ENCODE data around the gene CPSF7.

CPSF7 gene

DNA sequence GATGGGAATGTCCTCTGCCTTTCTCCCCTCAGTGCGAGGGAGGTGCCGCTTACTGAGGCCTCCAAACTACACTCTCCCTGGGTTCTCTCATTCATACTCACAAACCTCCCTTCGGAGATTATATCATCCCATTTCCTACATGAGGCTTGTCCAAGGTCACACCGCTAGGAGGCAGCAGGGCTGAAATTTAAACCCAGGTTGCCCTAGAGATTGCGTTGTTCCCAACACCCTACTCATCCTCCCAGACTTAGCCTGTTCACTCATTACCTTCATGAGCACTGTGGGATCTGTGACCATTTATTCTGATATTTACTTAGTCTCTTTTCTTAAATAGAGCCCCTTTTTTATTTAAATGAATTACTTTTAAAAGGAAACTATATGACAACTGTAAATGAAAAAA, 31.2 kb upstream of the CPSF7 start:
- Histone ChIP-seq H3K27ac (no peak overlapping the region), H3K4me3 (ENCODE audit: low read depth, low read length) (no peak overlapping the region), H3K36me3 (replicated peaks) (no peaks in the 10 kb centered on the region), H3K27me3 (replicated peaks) (no peaks in the 10 kb centered on the region)
- no peak for DNase-seq
- TF ChIP-seq, protein P1, sequence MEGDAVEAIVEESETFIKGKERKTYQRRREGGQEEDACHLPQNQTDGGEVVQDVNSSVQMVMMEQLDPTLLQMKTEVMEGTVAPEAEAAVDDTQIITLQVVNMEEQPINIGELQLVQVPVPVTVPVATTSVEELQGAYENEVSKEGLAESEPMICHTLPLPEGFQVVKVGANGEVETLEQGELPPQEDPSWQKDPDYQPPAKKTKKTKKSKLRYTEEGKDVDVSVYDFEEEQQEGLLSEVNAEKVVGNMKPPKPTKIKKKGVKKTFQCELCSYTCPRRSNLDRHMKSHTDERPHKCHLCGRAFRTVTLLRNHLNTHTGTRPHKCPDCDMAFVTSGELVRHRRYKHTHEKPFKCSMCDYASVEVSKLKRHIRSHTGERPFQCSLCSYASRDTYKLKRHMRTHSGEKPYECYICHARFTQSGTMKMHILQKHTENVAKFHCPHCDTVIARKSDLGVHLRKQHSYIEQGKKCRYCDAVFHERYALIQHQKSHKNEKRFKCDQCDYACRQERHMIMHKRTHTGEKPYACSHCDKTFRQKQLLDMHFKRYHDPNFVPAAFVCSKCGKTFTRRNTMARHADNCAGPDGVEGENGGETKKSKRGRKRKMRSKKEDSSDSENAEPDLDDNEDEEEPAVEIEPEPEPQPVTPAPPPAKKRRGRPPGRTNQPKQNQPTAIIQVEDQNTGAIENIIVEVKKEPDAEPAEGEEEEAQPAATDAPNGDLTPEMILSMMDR (IDR thresholded peaks at IDR 0.05; ENCODE audit: low read depth, low read length, missing control alignments): peak; percentile 17
- in situ Hi-C loops (cut with HindIII; ENCODE audit: low pct_ligation_motif_present, low sequenced_read_pairs): no loop called here

DNA sequence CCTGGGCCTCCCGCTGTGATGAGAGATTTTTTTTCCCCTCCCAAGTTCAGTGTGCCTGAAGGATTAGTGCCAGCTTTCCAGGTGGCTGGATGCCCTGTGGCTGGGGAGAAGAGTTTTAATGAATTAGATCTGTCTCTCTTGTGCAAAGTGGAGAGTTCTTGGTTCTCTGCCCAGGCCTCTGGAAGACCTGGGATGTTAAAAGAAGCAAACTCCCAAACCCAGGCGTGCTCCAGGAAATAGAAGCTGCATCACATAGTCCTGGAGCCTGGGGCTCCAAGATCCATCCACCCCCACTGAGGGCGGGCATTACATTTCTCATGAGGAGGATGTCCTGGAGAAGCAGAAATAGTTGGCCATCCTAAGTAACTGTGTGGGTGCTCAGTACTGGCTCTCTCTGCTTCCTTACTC, 30.7 kb upstream of the CPSF7 start:
- in situ Hi-C loops (cut with HindIII; ENCODE audit: low pct_ligation_motif_present, low sequenced_read_pairs): no loop called here
- H3K4me3 ChIP-seq (ENCODE audit: low read depth, low read length): no peak overlapping the region
- TF ChIP-seq, protein P1 (IDR thresholded peaks at IDR 0.05; ENCODE audit: low read depth, low read length, missing control alignments): no peak
- H3K27ac ChIP-seq: no peak overlapping the region
- DNase-seq: no peak
- peaks cover 2% of the 10 kb centered on the region for H3K36me3 ChIP-seq (replicated peaks)
- H3K27me3 ChIP-seq (replicated peaks): no peaks in the 10 kb centered on the region

DNA sequence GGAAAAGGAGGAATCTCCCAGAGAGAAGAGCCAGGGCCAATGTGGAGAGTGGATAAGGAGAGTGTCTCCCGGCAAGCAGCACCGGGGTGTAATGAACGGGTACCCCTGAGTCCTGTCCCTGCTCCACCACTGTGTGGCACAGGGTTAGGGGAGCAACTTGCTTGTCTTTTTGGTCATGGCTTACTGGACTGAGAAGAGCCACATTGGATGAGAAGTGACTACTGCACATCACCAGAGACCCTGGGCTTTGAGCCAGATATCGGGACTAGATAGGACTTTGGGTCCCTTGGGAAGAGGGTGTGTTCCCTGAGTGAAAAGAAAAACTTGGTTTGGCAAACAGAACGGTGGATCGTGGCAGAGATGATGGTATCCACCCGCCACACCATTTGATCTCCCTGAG, 24.7 kb upstream of the CPSF7 start:
- no peaks in the 10 kb centered on the region for H3K27me3 ChIP-seq (replicated peaks)
- no peak overlapping the region for H3K27ac ChIP-seq
- no peak overlapping the region for H3K4me3 ChIP-seq (ENCODE audit: low read depth, low read length)
- H3K36me3 ChIP-seq (replicated peaks): peaks cover 6% of the 10 kb centered on the region
- TF ChIP-seq, protein P1 (IDR thresholded peaks at IDR 0.05; ENCODE audit: low read depth, low read length, missing control alignments): no peak
- DNase-seq: no peak
- in situ Hi-C loops (cut with HindIII; ENCODE audit: low pct_ligation_motif_present, low sequenced_read_pairs): no loop called here

DNA sequence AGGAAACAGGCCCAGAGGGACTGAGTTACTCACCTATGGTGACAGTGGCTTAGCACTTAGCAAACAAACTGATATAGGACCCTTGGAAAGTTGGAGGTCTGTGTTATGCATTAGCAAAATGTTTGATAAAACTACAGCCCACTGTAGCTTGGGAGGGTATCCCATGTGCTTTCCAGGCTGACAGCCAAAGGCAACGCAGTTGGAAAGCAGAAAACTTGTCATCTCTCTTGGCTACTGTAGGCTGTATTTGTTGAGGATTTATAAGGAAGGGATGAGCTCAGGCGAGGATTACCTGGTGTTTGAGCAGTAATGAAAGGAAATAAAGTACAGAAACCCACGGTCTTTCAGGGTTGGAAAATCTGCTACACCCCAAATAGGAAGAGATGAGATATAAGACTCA, 23.9 kb upstream of the CPSF7 start:
- in situ Hi-C loops (cut with HindIII; ENCODE audit: low pct_ligation_motif_present, low sequenced_read_pairs): no loop called here
- TF ChIP-seq, protein P1 (IDR thresholded peaks at IDR 0.05; ENCODE audit: low read depth, low read length, missing control alignments): no peak
- peaks cover 9% of the 10 kb centered on the region for H3K36me3 ChIP-seq (replicated peaks)

DNA sequence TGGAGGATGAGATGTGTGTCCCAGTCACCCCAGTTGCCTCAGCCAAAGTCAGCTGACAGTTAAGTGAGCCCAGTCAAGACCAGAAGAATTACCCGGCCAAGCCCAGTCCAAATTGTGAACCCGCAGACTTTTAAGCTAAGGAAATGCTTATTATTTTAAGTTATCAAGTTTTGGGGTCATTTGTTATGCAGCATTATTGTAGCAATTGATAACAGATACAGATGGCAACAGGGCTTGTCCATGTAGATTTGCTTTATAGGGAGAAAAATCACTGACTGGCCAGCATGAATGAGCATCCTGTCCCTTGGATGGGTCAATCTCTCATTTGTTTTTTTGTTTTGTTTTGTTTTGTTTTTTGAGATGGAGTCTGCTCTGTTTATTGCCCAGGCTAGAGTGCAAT, 23.1 kb upstream of the CPSF7 start:
- peaks cover 12% of the 10 kb centered on the region for H3K36me3 ChIP-seq (replicated peaks)
- no peak for DNase-seq
- H3K27ac ChIP-seq: no peak overlapping the region

More for the DNA sequence above, 23.9 kb upstream of the CPSF7 start:
- DNase-seq: no peak
- no peak overlapping the region for H3K27ac ChIP-seq
- H3K27me3 ChIP-seq (replicated peaks): no peaks in the 10 kb centered on the region
- no peak overlapping the region for H3K4me3 ChIP-seq (ENCODE audit: low read depth, low read length)

DNA sequence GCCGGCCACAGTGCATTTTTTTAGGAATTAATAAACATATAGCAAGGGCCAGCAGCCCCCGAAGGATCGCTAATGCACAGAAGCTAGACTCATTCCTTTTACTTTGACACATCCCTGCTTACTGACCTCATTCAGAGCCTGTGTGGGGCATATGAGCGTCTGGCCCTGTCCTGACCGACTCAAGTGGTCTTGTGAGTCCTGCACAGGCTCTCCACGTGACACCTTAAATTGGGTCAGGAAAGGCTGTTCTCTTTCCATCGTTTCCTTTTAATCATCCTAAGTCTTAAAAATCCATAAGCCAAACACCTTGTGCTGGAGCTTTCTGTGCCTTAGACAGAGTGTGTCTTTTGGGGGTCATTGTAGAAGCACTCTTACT, 18.8 kb upstream of the CPSF7 start:
- TF ChIP-seq, protein P1 (IDR thresholded peaks at IDR 0.05; ENCODE audit: low read depth, low read length, missing control alignments): no peak
- no peak for DNase-seq
- no peak overlapping the region for H3K4me3 ChIP-seq (ENCODE audit: low read depth, low read length)
- no peak overlapping the region for H3K27ac ChIP-seq
- H3K27me3 ChIP-seq (replicated peaks): no peaks in the 10 kb centered on the region
- peaks cover 27% of the 10 kb centered on the region for H3K36me3 ChIP-seq (replicated peaks)
- in situ Hi-C loops (cut with HindIII; ENCODE audit: low pct_ligation_motif_present, low sequenced_read_pairs): no loop called here

More for the DNA sequence above, 23.1 kb upstream of the CPSF7 start:
- TF ChIP-seq, protein P1 (IDR thresholded peaks at IDR 0.05; ENCODE audit: low read depth, low read length, missing control alignments): no peak
- in situ Hi-C loops (cut with HindIII; ENCODE audit: low pct_ligation_motif_present, low sequenced_read_pairs): no loop called here
- H3K27me3 ChIP-seq (replicated peaks): no peaks in the 10 kb centered on the region
- no peak overlapping the region for H3K4me3 ChIP-seq (ENCODE audit: low read depth, low read length)

All from brain microvascular endothelial cell (primary cell).